HepG2 (cell line): ENCODE measurements around the gene ZNF503. TPM values are rescaled to one million over a fixed set of nuclear protein-coding genes. Genes with fewer than 3 reads are reported as not detected.
A peak's percentile ranks its signal among the peaks of the same experiment; 100 is the strongest.

Source experiments
- BCL6 ChIP-seq: IDR thresholded peaks from 2 replicates; pipeline ENCODE4 v1.6.1; 2016; ENCODE audit warnings: missing genetic modification reagents, missing compliant biosample characterization
- CC2D1A ChIP-seq: sonication (generic); formaldehyde crosslinking; IDR thresholded peaks from 2 replicates; pipeline ENCODE4 v1.8.1; 2023; ENCODE audit warnings: mild to moderate bottlenecking, missing genetic modification reagents
- CEBPG ChIP-seq: IDR thresholded peaks from 2 replicates; pipeline ENCODE4 v1.6.1; 2016
- ELF1 ChIP-seq: sonication (generic); formaldehyde crosslinking; IDR thresholded peaks from 2 replicates; pipeline ENCODE4 v1.4.0; 2020; ENCODE audit warnings: missing genetic modification reagents
- FIP1L1 ChIP-seq: fragments of 200-400 bp; formaldehyde crosslinking; IDR thresholded peaks from 2 replicates; pipeline ENCODE4 v1.6.1; 2018; ENCODE audit warnings: low read depth, mild to moderate bottlenecking, low read length, moderate library complexity, borderline replicate concordance; ENCODE audit not compliant: insufficient read depth
- HMGXB3 ChIP-seq: sonication (generic); formaldehyde crosslinking; IDR thresholded peaks from 2 replicates; pipeline ENCODE4 v1.4.0; 2020; ENCODE audit warnings: missing genetic modification reagents, borderline replicate concordance
- KDM2A ChIP-seq: sonication (generic); formaldehyde crosslinking; IDR thresholded peaks from 2 replicates; pipeline ENCODE4 v1.4.0; 2020; ENCODE audit warnings: low read depth, missing genetic modification reagents, borderline replicate concordance
- LCORL ChIP-seq, 2 experiments: fragments of 450-650 bp in 1 of 2; sonication (generic) in 1 of 2; formaldehyde crosslinking in 1 of 2; IDR thresholded peaks; 2 replicates each; pipeline versions ENCODE4 v1.5.0 to v1.6.1; 2017 to 2020; ENCODE audit warnings: antibody characterized with exemption in 1 of 2, missing genetic modification reagents in 1 of 2
- MAFF ChIP-seq: IDR thresholded peaks from 2 replicates; pipeline ENCODE4 v1.6.1; 2011; ENCODE audit warnings: low read depth, low read length, improper control_type of control experiment
- MEF2D ChIP-seq: sonication (generic); formaldehyde crosslinking; IDR thresholded peaks from 2 replicates; pipeline ENCODE4 v1.5.1; 2020; ENCODE audit warnings: mild to moderate bottlenecking, missing genetic modification reagents
- NFKBIZ ChIP-seq: IDR thresholded peaks from 2 replicates; pipeline ENCODE4 v1.6.1; 2018; ENCODE audit warnings: missing genetic modification reagents, missing compliant biosample characterization
- RFX1 ChIP-seq: fragments of 450-650 bp; IDR thresholded peaks from 2 replicates; pipeline ENCODE4 v1.6.1; 2017
- SIN3A ChIP-seq: IDR thresholded peaks from 2 replicates; pipeline ENCODE4 v1.6.1; 2011; ENCODE audit warnings: low read depth, mild to moderate bottlenecking, control low read depth, low read length, borderline replicate concordance
- ZBTB10 ChIP-seq: sonication (generic); formaldehyde crosslinking; IDR thresholded peaks from 2 replicates; pipeline ENCODE4 v1.4.0; 2020; ENCODE audit warnings: missing genetic modification reagents, borderline replicate concordance
- ZNF124 ChIP-seq: sonication (generic); formaldehyde crosslinking; IDR thresholded peaks from 2 replicates; pipeline ENCODE4 v1.4.0; 2020; ENCODE audit warnings: missing genetic modification reagents
- ZNF224 ChIP-seq: sonication (generic); formaldehyde crosslinking; IDR thresholded peaks from 2 replicates; pipeline ENCODE4 v1.5.0; 2020; ENCODE audit warnings: mild to moderate bottlenecking, missing genetic modification reagents
- ZNF317 ChIP-seq: sonication (generic); formaldehyde crosslinking; IDR thresholded peaks from 2 replicates; pipeline ENCODE4 v1.5.0; 2020; ENCODE audit warnings: mild to moderate bottlenecking, missing genetic modification reagents
- ZSCAN9 ChIP-seq: IDR thresholded peaks from 2 replicates; pipeline ENCODE4 v1.6.1; 2016; ENCODE audit warnings: borderline replicate concordance
- polyA plus RNA-seq, 8 experiments: library from polyadenylated mRNA; depleted of rRNA in 3 of 8; stranded (reverse) in 7 of 8; unstranded in 1 of 8; fragments of >200 nt; fragmentation: Illumina TruSeq in 4 of 8; extraction: Trizol in 4 of 8; gene quantifications; 2 replicates each; pipeline versions ENCODE4 v1.2.1 to v1.2.3, GENCODE V29; 2011 to 2016; ENCODE audit warnings: low read depth in 4 of 8, missing spikeins in 1 of 8, mixed read lengths in 1 of 8; ENCODE audit not compliant: insufficient read depth in 1 of 8
- total RNA-seq, 5 experiments: library from RNA; depleted of rRNA; stranded (reverse); fragments of >200 nt; fragmentation: Illumina TruSeq; extraction: Trizol; gene quantifications; 2 replicates each; pipeline ENCODE4 v1.2.3, GENCODE V29; 2016; ENCODE audit warnings: low read depth in 1 of 5
- TF ChIP-seq, protein P1 (sequence below): sonication (generic); formaldehyde crosslinking; IDR thresholded peaks from 2 replicates; pipeline ENCODE4 v1.4.0; 2020; ENCODE audit warnings: mild to moderate bottlenecking, missing genetic modification reagents
- TF ChIP-seq, protein P2 (sequence below): sonication (generic); formaldehyde crosslinking; IDR thresholded peaks from 2 replicates; pipeline ENCODE4 v1.5.1; 2020; ENCODE audit warnings: mild to moderate bottlenecking, moderate library complexity, missing genetic modification reagents

The ZNF503 gene
- total and polyA plus RNA-seq, 2 of the 13 experiments (the other 11 are each of a cell fraction or from before 2014, with no cell fraction given), result 2.7 to 8.3 TPM

GRCh38 chr10:75401569-75402485 is at the start of gene ZNF503 (continued):
- peak; percentile 64; the same call in 1 of the 2 replicates for TF ChIP-seq HMGXB3 (CRISPR knock-in tag)
- peak; percentile 18; the same call in 1 of the 2 replicates for TF ChIP-seq ZNF124 (CRISPR knock-in tag)
- TF ChIP-seq BCL6 (CRISPR knock-in tag), result peak; percentile 81
- no peak; the same call in 1 of the 2 replicates for TF ChIP-seq ZBTB10 (CRISPR knock-in tag)
- TF ChIP-seq ZSCAN9 (CRISPR knock-in tag), result 0 out of 2 replicates have a peak, but pooled peaks have one; percentile 25
- TF ChIP-seq ZNF317 (CRISPR knock-in tag), result 0 out of 2 replicates have a peak, but pooled peaks have one; percentile 39
- no peak for TF ChIP-seq RFX1
- TF ChIP-seq FIP1L1, result 0 out of 2 replicates have a peak, but pooled peaks have one; percentile 59
- TF ChIP-seq MAFF, result no peak
- TF ChIP-seq LCORL (IDR thresholded peaks at IDR 0.05), result no peak
- peak; percentile 73 for TF ChIP-seq LCORL (CRISPR knock-in tag; IDR thresholded peaks at IDR 0.05)
- TF ChIP-seq ELF1, result no peak
- TF ChIP-seq MEF2D (CRISPR knock-in tag), result no peak
- TF ChIP-seq, protein P1, sequence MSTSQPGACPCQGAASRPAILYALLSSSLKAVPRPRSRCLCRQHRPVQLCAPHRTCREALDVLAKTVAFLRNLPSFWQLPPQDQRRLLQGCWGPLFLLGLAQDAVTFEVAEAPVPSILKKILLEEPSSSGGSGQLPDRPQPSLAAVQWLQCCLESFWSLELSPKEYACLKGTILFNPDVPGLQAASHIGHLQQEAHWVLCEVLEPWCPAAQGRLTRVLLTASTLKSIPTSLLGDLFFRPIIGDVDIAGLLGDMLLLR (CRISPR knock-in tag), result no peak; the same call in 1 of the 2 replicates
- TF ChIP-seq ZNF224 (CRISPR knock-in tag), result no peak
- no peak; the same call in 1 of the 2 replicates for TF ChIP-seq NFKBIZ
- TF ChIP-seq, protein P2, sequence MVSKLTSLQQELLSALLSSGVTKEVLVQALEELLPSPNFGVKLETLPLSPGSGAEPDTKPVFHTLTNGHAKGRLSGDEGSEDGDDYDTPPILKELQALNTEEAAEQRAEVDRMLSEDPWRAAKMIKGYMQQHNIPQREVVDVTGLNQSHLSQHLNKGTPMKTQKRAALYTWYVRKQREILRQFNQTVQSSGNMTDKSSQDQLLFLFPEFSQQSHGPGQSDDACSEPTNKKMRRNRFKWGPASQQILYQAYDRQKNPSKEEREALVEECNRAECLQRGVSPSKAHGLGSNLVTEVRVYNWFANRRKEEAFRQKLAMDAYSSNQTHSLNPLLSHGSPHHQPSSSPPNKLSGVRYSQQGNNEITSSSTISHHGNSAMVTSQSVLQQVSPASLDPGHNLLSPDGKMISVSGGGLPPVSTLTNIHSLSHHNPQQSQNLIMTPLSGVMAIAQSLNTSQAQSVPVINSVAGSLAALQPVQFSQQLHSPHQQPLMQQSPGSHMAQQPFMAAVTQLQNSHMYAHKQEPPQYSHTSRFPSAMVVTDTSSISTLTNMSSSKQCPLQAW (CRISPR knock-in tag), result peak; percentile 58
- peak; percentile 53 for TF ChIP-seq KDM2A
- no peak for TF ChIP-seq CC2D1A
- TF ChIP-seq SIN3A, result peak; percentile 48; the same call in 1 of the 2 replicates
- TF ChIP-seq CEBPG (CRISPR knock-in tag), result peak; percentile 23; the same call in 1 of the 2 replicates
